Measurements from ENCODE around the gene MCEE. TPM values are rescaled to one million over a fixed set of nuclear protein-coding genes. Genes with fewer than 3 reads are reported as not detected.

Gene MCEE
- total and polyA plus RNA-seq, 12 donors: 29.6 to 43.8 (median 35.3) TPM

DNA sequence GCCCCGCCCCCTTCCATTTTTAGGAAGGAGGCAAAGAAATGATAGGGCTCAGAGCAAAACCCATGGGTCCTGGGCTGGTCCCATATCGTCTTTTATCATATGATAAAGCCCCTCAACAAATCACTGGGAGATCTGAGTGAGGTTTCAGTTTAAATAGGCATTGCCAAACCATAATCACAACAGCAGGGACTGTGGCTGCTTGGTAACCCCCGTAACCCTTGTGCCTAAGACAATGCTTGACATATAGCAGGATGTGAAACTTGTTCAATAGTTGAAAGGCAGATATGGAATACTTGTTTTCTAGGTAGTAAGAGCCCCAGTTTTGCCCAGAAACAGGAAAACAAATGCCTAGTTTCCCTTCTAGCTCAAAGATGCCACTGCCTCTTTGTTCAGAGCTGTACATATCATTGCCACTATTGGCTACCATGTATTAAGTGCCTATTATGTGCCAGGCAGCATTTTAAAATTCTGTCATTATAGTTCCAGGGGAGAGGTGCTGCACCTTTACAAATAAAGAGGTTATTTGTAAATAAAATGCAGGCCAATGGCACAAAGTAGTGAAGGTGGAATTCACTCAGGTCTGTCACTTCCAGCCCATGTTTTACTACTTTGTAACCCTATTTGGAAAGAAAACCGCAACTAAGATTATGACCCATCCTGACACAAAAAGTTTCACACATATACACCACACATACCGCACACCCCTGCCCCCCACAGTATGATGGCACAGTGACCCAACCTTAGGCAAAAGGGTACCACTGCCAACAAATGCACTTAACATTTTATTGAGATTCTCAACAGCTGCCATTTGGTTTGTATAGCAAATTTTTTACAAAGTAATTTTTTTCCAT lies 47.4 kb downstream of the MCEE start:
- H3K4me1 ChIP-seq: peaks cover 0 to 20% (median 3%) of the 10 kb centered on the region in 9 donors
- H3K9me3 ChIP-seq: no peaks in the 10 kb centered on the region
- H3K27ac ChIP-seq: no peak overlapping the region

DNA sequence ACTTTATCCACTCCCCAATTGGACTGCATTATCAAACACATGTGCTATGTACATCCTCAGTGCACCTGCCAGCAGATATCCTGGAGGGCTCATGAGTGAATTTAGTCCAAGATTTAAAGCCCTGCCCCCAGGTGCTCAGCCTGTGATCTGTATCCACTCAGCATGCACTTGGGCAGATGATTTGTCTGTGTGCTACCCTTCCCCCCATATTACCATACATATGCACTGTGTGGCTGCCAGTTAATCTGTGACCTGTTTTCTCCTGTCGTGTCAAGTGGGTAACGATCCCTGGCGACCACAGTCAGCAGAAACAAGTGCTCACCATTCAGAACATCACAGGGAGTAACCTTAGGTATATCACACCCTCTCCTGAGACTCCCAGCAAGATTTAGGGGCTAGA lies 51.4 kb downstream of the MCEE start:
- peak in 1 of 8 donors; percentile 20 for ATAC-seq
- 55 to 66% methylated on average over 3 of the region's 3 CpGs for WGBS, 2 donors
- H3K9me3 ChIP-seq: no peaks in the 10 kb centered on the region
- TF ChIP-seq, protein P1, sequence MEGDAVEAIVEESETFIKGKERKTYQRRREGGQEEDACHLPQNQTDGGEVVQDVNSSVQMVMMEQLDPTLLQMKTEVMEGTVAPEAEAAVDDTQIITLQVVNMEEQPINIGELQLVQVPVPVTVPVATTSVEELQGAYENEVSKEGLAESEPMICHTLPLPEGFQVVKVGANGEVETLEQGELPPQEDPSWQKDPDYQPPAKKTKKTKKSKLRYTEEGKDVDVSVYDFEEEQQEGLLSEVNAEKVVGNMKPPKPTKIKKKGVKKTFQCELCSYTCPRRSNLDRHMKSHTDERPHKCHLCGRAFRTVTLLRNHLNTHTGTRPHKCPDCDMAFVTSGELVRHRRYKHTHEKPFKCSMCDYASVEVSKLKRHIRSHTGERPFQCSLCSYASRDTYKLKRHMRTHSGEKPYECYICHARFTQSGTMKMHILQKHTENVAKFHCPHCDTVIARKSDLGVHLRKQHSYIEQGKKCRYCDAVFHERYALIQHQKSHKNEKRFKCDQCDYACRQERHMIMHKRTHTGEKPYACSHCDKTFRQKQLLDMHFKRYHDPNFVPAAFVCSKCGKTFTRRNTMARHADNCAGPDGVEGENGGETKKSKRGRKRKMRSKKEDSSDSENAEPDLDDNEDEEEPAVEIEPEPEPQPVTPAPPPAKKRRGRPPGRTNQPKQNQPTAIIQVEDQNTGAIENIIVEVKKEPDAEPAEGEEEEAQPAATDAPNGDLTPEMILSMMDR (IDR thresholded peaks at IDR 0.05): no peak
- peaks cover 0 to 63% (median 36%) of the 10 kb centered on the region in 9 donors for H3K36me3 ChIP-seq
- intact Hi-C loops (cut with DNase I): no loop called here
- no peak overlapping the region for H3K27ac ChIP-seq
- DNase-seq: no peak
- peaks cover 0 to 43% (median 0%) of the 10 kb centered on the region in 9 donors for H3K4me1 ChIP-seq
- H3K4me3 ChIP-seq: no peak overlapping the region
- no peaks in the 10 kb centered on the region for H3K27me3 ChIP-seq

More for the DNA sequence above, 47.4 kb downstream of the MCEE start:
- TF ChIP-seq, protein P1 (IDR thresholded peaks at IDR 0.05): no peak
- H3K36me3 ChIP-seq: peaks cover 0 to 23% (median 12%) of the 10 kb centered on the region in 9 donors
- WGBS, 2 donors: 79 to 80% methylated on average over 5 of the region's 5 CpGs
- H3K27me3 ChIP-seq: peaks cover 0 to 2% (median 0%) of the 10 kb centered on the region in 7 donors
- no peak for ATAC-seq
- intact Hi-C loops (cut with DNase I): no loop called here
- DNase-seq: no peak
- no peak overlapping the region for H3K4me3 ChIP-seq

DNA sequence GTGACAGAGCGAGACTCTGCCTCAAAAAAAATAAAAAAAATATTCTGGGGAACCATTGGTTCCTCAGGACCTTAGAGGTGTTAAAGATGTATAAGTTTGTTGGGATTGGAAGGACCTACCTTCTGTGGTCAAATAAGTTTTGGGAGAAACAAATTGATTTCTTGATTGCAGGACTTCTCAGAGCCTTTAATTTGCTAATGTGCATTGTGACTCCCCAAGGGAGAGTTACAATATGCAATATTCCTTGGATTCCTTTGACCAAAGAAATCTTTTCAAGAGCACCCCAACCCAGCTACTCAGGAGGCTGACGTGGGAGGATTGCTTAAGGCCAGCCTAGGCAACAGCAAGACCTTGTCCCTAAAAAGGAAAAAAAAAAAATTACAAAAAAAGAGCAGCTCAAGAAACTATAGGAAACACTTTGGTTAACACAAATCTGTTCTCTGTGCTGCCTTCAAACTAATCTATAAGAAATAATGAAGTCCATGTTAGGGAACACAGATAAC lies 55.1 kb downstream of the MCEE start:
- Histone ChIP-seq H3K4me1 (peaks cover 0 to 71% (median 16%) of the 10 kb centered on the region in 9 donors), H3K27me3 (no peaks in the 10 kb centered on the region), H3K27ac (no peak overlapping the region), H3K9me3 (no peaks in the 10 kb centered on the region), H3K36me3 (peaks cover 0 to 90% (median 51%) of the 10 kb centered on the region in 9 donors), H3K4me3 (no peak overlapping the region)
- DNase-seq: no peak
- TF ChIP-seq, protein P1 (IDR thresholded peaks at IDR 0.05): no peak
- intact Hi-C loops (cut with DNase I): no loop called here
- WGBS, 2 donors: 93 to 94% methylated on average over 2 of the region's 2 CpGs
- no peak for ATAC-seq

DNA sequence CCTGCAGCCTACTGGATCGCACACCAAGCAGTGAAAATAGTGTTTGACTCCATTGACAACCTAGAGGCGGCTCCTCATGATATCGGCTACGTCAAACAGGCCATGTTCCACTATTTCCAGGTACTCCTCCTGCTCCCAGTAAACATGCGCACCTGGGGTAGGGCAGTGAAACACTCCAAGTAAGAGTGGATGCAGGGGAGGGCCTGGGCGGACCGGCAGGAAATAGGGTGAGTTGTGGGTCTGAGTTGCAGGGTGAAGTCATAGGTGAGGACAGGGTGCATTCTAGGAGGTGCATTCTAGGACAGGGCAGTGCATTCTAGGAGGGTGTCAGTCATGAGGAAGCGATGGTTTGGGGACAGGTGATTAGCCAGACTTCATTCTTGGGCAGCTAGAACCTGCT lies 56.6 kb downstream of the MCEE start:
- DNase-seq (no peak), ATAC-seq (no peak)
- Histone ChIP-seq H3K27ac (no peak overlapping the region), H3K4me3 (no peak overlapping the region), H3K36me3 (peaks cover 0 to 77% (median 51%) of the 10 kb centered on the region in 9 donors), H3K4me1 (peaks cover 7 to 81% (median 28%) of the 10 kb centered on the region in 9 donors), H3K9me3 (no peaks in the 10 kb centered on the region), H3K27me3 (no peaks in the 10 kb centered on the region)
- WGBS, 2 donors: 90 to 98% methylated on average over 8 of the region's 8 CpGs
- TF ChIP-seq, protein P1 (IDR thresholded peaks at IDR 0.05): no peak
- intact Hi-C loops (cut with DNase I): no loop called here

All from heart right ventricle (tissue), 16 donors.